ENCODE results near the gene FBXO40.
A peak's percentile ranks its signal among the peaks of the same experiment; 100 is the strongest.
"Not testable (repeated sequence)": the region's sequence is repeated elsewhere in the genome, so short reads cannot be mapped to it uniquely, and the experiment has no call there.

Gene FBXO40, protein sequence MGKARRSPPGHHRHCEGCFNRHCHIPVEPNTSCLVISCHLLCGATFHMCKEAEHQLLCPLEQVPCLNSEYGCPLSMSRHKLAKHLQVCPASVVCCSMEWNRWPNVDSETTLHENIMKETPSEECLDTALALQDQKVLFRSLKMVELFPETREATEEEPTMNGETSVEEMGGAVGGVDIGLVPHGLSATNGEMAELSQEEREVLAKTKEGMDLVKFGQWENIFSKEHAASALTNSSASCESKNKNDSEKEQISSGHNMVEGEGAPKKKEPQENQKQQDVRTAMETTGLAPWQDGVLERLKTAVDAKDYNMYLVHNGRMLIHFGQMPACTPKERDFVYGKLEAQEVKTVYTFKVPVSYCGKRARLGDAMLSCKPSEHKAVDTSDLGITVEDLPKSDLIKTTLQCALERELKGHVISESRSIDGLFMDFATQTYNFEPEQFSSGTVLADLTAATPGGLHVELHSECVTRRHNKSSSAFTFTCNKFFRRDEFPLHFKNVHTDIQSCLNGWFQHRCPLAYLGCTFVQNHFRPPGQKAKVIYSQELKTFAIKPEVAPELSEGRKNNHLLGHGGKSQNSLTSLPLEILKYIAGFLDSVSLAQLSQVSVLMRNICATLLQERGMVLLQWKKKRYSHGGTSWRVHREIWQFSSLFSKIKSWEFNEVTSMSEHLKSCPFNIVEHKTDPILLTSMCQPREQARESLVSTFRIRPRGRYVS

DNA sequence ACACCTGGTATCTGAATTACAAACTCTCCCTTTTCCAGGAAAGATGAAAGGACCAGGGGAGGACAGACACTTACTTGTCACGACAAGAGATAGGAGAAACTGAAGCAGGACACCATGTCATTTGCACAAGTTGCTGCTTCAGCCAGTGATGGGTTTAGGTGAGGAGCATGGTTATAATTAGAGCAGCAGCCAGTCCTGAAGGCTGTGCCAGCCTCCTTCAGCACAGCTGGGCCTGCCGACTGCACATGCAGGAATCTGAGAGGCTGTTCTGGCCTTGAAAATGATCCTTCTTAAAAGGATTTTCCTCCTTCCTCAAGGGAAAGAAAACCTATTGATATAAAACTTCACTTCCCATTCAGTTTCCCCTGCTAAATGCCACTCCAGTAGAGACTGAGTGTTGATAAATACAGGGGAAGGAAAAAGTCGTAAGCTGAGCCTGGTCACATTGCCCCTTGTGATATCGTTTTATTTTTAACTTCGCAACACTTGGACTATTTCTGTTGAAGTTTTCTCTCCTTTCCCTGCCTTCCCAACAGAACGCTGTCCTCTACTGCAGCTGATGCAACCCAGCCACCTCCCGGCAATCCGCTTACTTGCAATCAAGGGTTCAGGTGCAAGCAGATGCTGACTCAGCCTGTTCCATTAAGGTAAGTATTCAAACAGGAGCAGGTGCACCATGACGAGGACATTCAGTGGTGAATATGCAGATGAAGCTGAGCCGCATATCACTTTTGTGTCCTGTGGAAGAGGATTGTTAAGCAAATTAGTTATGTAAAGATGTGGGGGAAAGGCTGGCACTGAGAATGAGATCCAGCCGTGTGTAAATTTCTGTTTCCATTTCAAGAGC is at the start of gene FBXO40:
FBXO40 (plus strand) TSS at position 524 of the 847 bp plus-strand sequence. CDS start 27,197 bp downstream, outside the sequence.
- DNase-seq (ENCODE audit: low read depth, low spot score) = no peak

DNA sequence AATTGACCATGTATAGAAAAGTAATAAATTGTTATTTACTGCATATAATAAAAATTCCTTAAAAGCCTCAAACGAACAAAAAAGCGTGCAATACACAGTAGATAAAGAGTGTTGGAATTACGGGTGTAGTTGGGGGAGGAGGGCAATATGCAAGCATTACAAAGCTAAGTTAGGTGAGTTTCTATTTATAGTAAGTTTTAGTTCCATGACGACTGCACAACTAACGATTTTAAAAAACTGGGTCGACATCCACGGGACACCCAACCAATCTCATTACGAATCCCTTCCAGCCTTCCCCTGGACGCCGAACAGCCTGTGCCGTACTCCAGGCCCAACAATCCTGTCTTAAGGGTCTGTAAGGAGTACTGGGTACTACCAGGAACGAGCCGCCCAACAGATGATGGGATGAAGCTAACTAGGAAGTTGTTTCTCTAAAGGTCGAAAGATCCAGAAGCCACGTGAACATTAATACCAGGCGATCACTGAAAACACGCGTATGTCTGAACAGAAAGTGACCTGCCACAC is 48.1 kb upstream of the FBXO40 start:
- DNase-seq (ENCODE audit: low read depth, low spot score) = no peak

DNA sequence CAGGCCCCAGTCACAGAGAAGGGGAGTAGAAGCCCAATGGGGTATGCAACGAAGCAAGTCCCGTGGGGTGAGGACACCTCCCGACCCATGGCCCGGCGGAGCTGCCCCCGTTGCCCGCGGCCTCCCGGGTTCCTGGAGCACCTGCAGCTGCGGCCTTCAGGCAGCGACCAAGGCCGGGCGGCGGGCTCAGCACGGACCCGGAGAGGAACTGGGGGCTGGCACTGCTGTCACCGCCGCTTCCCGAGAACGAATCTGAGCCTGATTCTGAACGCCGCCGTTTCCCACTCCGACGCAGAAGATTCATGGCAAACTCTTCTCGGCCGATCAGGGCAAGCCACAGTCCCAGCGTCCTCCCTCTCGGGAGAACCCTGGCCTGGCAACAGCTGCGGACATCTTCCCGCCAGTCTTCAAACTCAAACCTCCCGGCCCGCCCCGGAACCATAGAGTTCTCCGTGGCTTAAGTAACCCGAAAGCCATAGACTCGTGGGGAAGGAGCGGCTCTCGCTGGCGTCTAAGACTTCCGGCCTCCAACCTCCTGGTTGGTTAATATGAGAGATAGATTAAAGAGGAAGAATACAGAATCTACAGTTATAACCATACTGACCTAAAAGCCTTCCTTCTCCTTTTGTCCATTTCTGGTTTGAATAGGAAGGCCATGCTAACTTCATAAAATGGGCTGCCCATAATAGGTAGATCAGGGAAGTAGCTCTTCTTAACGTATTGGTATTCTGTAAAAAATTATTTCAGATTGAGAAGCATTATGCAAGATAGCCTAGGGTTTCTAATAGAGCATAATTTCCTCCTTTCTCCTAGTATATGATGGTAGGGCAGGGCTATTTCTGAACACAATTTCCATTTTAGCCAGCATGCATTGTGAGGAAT is 47.4 kb upstream of the FBXO40 start, which contains the start of gene POLQ:
POLQ (minus strand) TSS at position 415 of the 882 bp plus-strand sequence; CDS start at position 304, 111 bp downstream.
- peak; percentile 77 for DNase-seq (ENCODE audit: low read depth, low spot score)

DNA sequence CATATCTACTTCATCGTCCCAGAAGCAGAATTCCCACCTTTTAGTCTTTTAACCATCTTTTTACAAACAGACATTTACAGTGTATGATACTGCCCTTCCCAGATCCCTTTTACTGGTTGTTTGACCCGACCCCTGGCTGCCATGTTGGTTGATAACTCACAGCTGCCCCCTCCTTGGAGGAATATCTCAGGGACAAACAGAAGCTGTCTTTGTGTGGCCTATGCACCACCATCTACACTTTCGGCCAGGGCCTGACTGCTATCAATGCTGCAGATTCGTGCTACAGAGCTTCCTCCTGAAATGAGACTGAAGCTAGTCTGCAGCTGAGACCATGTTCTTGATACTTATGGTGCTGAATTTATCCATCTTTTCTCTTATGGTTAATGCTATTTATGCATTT is 40.8 kb upstream of the FBXO40 start:
- DNase-seq (ENCODE audit: low read depth, low spot score) = no peak

DNA sequence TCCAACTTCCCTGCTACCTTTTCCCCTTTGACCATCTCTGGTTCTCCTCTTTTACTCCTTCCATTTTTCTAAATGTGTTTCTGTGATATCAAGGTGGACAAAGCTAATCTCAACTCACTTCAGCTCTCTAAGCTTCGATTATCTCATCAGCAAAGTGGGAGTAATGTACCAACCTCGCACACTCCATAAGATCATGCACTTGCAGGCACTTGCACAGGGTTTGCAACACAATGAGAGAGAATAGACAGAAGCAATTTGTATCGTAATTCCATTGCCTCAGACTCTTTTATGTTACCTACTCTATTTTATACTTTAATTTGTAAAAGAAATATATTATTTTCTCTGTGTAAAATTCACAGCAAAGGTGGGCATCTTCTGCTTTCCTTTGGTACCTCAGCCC is 40.4 kb upstream of the FBXO40 start:
- no peak for DNase-seq (ENCODE audit: low read depth, low spot score)

DNA sequence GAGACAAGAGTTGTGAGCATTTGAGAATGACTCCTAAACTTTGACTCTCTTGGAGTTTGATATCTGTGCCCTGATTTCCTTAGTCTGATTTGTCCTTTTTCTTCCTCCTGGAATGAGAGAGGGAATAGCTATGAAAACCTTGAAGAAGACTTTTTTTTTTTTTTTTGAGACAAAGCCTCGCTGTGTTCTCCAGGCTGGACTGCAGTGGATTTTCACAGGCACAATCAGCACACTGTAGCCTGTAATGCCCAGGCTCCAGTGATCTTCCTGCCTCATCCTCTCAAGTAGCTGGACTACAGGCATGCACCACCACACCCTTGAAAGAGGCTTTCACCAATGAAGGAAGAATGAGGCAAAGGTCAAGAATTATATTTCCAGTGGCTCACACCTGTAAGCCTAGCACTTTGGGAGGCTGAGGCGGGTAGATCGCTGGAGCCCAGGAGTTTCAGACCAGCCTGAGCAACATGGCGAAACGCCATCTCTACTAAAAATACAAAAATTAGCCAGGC is 35.7 kb upstream of the FBXO40 start:
- no peak for DNase-seq (ENCODE audit: low read depth, low spot score)

DNA sequence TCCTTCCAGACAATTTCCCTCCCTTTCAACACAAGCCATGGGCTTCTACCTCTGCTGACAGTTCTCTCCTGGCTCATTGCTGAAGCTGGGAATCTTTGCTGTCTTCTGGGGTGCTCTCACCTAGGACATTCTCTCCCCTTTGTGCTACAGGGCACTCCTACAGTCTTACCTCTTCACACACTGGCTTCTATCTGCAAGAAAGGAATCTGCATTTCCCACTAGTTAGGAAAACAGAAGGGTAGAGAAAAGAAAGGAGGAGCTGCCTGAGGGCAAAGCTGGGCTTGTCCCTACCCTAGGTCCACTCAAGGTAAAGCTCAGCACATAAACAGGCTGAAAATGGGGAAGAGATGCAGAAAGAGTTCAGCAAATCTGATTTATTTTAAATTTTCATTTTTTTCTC is 31.0 kb upstream of the FBXO40 start:
- DNase-seq (ENCODE audit: low read depth, low spot score) = no peak

DNA sequence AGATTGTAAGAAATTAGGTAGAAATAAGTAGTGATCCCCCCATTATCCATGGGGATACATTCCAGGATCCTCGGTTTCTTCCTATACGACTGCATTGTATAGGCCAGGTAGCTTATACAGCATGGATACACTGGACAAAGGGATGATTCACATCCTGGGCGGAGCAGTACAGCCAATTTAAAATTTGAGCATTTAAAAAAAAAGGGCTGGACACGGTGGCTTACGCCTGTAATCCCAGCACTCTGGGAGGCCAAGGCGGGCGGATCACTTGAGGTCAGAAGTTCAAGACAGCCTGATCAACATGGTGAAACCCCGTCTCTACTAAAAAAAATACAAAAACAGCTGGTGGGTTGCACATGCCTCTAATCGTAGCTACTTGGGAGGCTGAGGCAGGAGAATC is 26.4 kb upstream of the FBXO40 start:
- no peak for DNase-seq (ENCODE audit: low read depth, low spot score)

DNA sequence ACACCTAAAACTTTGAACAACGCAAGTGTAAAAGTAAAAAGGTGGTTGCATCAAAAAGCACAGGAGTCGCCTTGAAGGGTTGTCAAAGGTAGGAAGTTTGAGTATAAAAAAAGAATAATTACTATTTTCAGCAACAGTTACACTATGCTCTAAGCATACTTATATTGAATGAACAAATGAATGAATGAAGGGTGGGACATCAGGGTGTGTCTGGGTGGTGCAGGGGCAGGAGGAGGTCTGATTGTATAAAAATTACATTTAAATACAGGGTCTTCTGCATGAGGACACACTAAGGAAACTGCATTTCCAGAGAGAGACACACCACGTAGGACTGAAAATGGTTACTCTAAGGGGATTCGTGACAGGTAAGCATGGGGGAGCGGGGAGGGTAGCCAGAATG is 25.5 kb upstream of the FBXO40 start, which contains the start of gene ARGFX:
ARGFX (plus strand) TSS at position 301 of the 400 bp plus-strand sequence. CDS start 2,765 bp downstream, outside the sequence.
- no peak for DNase-seq (ENCODE audit: low read depth, low spot score)

DNA sequence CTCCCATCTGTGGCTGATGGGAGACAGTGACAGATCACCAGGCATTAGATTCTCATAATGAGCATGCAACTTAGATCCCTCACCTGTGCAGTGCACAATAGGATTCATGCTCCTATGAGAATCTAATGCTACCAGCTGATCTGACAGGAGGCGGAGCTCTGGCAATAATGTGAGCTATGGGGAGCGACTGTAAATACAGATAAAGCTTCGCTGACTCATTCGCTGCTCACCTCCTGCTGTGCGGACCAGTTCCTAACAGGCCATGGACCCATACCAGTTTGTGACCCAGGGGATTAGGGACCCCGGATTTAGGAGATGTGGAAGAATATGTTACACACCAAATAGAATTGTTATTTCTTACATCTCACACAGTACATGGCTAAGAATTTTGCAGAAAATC is 18.7 kb upstream of the FBXO40 start:
- no peak for DNase-seq (ENCODE audit: low read depth, low spot score)

DNA sequence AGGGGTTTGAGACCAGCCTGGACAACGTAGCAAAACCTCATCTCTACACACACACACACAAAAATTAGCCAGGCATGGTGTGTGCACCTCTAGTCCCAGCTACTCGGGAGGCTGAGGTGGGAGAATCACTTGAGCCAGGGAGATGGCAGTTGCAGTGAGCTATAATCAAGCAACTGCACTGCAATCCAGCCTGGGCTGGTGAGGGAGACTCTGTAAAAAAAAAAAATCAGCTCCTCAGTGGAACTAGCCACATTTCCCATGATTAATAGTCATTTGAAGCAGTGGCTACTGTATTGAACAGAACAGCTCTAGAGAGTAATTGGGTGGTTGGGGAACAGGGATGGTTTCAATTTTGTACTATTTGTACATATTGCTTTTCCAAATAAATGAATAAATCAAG is 11.5 kb upstream of the FBXO40 start:
- no peak for DNase-seq (ENCODE audit: low read depth, low spot score)

DNA sequence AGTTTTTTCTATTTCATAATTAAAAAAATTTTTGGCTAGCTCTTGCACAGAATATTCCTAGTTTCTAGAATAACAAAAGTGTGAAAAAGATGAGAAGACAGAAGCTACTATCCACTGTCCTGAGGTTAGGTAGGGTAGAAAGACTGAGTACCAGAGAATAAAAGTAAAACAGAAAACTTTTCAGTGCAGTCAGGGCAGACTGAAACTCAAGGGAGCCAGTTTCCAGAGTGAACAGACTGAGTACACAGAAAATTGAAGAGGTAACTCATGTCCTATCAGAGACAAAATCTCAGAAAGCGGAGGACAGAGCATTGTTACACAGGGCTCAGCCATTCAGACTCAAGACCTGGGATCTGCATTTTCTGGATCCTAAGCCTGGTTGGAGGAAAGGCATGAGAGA is 8.8 kb upstream of the FBXO40 start:
- DNase-seq (ENCODE audit: low read depth, low spot score) = no peak

DNA sequence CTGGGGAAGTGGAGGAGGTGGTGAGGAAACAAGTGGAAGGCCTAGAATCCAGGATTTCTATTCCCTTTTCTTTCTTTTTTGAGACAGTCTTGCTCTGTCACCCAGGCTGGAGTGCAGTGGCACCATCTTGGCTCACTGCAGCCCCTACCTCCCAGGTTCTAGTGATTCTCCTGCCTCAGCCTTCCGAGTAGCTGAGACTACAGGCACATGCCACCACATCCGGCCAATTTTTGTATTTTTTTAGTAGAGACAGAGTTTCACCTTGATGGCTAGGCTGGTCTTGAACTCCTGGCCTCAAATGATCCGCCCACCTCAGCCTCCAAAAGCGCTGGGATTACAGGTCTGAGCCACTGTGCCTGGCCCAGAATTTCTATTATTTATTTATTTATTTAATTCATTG is 627 bp downstream of the FBXO40 start:
- DNase-seq (ENCODE audit: low read depth, low spot score) = not testable (repeated sequence)

DNA sequence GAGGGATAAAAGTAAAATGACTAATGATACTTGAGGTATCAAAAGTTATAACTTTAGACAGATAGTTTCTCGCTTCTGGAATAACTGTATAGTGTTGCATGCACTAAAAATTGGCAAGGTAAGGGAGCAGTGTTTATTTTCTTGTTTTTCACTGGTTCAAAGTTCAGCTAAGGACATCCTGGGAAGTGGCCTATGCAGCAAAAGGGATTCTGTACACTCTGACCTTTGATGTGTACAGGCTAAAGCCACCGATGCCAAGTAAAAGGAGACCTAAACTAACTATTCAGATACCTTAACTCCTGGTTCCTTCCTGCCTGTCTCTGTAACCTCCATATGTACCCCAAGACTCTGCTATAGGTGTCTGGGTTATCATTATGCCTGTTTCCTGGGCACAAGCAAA is 1.7 kb downstream of the FBXO40 start:
- DNase-seq (ENCODE audit: low read depth, low spot score) = no peak

DNA sequence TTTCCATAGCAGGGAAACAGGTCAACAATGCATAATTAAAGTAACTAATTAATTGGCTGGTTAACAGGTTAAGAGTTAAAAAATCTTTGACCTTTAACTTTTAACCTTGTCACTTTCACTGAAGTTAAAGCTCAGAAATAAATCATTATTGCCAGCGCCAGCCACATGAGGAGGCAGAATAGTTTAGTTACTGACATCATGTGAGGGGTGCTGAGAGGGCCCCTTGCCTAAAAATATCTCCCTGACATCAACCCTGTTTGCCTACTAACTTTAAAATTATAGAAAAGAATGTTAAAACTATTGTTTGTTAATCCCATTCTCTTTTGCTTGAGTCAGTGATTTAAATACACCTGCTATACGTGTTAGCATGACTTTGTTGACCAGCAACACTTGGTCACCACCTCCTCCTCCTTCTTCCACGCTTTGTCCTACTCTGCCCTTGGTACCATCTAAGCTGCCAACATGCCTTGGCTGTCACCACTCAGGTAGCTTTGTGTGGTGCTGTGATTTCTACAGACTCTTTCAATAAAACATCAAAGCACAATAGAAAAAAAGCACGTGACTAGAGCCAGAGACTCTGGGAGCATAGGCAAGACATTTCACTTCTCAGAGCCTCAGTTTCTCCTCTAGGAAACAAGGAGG is 2.7 kb downstream of the FBXO40 start:
- DNase-seq (ENCODE audit: low read depth, low spot score) = no peak

DNA sequence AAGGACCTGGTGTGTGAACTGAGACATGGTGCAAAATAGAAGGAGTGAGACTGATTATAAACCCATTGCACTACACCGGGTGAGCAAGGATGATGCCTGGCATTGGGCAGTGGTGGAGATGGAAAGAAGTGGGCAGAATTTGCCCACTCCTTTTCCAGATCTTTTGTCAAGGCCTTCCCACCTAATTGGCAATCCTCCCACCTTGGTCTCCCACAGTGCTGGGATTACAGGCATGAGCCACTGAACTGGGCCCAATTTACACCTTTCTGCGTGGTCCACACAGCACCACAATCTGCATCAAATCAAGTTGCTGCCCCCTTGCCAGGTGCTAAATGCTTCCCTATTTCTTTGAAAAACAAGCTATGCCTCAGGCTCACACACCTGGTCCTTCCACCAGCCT is 5.4 kb downstream of the FBXO40 start:
- no peak for DNase-seq (ENCODE audit: low read depth, low spot score)

DNA sequence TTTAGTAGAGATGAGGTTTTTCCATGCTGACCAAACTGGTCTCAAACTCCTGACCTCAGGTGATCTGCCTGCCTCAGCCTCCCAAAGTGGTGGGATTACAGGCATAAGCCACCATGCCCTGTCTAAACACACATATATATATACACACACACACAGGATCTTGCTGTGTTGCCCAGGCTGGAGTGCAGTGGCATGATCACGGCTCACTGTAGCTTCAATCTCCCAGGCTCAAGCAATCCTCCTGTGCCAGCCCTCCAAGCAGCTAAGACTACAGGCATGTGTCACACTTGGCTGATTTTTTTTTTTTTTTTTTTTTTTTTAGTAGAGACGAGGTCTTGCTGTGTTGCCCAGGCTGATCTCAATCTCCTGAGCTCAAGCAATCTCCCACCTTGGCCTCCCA is 6.7 kb downstream of the FBXO40 start:
- not testable (repeated sequence) for DNase-seq (ENCODE audit: low read depth, low spot score)

DNA sequence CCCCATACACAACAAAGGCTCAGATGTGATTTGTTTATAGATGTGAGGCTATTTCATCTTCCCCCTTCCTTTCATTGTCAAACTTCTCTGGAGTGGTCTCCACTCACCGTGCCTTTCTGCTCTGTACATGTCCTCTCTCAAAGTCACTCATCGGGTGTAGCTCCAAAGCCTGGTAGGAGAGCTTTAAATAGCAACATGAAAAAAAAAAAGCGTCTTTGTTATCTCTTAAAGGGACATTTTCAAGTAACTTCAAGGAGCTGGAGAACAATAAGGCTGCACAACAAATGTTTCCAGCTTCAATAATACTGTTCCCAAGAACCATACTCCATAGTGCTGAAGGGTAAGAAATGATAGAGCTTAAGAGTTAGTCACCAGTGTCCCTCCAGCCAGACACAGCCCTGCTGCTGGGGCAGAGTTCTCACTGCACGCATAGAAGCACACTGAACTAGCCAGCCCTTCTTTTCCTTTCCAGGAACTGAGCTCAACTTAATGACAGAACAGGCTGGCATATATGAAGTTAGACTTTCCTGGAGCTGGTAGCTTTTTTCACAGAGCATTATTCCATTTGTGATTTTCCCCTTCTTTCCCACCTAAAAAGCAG is 8.1 kb downstream of the FBXO40 start:
- no peak for DNase-seq (ENCODE audit: low read depth, low spot score)

DNA sequence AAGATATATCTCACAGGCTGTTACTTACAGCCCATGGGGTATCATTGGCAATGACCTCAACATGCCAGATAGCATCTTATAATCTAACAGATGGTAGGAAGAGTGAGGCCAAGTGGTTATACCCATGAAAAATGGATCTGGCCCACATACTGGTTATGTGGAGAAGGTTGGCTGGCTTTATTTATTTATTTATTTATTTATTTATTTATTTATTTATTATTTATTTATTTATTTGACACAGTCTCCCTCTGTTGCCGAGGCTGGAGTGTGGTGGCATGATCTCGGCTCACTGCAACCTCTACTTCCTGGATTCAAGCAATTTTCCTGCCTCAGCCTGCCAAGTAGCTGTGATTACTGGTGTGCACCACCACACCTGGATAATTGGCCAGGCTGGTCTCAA is 11.6 kb downstream of the FBXO40 start:
- no peak for DNase-seq (ENCODE audit: low read depth, low spot score)

DNA sequence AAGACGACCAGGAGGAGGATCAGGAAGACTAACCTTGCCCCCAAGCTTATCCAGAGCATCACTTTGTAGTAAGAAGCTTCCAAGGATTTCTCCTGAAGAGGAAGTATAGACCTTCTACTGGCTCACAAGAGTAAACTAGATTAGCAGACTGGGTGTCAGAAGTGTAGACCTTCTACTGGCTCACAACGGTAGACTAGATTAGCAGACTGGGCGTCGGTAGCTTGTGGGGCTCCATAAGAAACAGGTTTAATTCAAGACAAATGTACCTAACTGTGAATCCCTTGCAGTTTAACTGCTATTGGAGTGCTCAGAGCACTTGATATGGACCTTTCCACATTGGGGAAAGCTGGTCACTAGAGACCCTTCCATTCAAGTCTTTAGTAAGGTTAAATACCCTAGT is 12.9 kb downstream of the FBXO40 start:
- no peak for DNase-seq (ENCODE audit: low read depth, low spot score)
